DOHH2 (cell line): ENCODE results near the gene GPR157.

Source experiments
- EZH2phosphoT487 ChIP-seq: fragments of 200-600 bp; sonication (generic); IDR thresholded peaks from 2 replicates; pipeline ENCODE4 v1.6.1; 2017; ENCODE audit warnings: borderline replicate concordance, mild to moderate bottlenecking, antibody characterized with exemption, low read length, moderate library complexity, mixed read lengths
- TF ChIP-seq, protein P1 (sequence below): fragments of 200-600 bp; sonication (generic); IDR thresholded peaks from one replicate; pipeline ENCODE4 v1.5.1; 2014; ENCODE audit warnings: antibody characterized with exemption, mild to moderate bottlenecking, low read depth, low read length; ENCODE audit not compliant: poor library complexity, severe bottlenecking

DNA sequence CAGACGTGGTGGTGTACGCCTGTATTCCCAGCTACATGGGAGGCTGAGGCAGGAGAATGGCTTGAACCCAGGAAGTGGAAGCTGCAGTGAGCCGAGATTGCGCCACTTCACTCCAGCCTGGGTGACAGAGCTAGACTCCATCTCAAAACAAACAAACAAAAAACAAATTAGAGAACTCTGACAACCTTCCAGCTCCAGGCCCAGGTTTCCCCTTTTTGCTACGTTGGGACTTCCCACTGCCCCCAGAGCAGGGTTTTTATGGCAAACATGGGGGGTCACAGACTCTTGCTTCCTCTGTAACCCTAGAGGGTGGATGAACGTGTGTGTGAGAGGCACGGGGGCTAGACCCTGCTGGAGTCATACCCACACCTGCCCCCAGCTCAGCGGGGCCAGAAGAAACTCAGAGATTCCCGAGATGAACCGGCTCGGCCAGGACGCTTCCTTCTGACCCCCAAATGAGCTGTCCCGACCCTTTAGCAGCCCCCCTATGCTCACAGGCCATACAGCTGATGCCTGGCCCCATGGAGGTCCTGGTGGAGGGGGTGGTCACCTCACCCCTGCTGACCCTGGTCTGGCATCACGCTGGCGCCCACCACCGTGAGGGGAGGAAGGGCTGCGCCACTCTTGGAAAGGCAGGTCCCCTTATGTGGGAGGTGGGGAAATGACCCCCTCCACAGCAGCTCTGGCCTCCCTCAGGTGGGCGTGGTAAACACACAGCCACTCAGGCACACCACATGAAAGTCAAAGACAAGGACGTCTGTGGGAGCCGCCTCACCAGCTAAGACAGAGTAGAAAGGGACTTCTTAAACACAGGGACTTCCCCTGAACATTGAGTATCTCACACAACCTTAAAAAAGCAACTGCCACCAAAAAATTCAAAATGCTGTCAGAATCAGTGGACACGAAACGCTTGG, 7.1 kb downstream of the GPR157 start:
- TF ChIP-seq, protein P1, sequence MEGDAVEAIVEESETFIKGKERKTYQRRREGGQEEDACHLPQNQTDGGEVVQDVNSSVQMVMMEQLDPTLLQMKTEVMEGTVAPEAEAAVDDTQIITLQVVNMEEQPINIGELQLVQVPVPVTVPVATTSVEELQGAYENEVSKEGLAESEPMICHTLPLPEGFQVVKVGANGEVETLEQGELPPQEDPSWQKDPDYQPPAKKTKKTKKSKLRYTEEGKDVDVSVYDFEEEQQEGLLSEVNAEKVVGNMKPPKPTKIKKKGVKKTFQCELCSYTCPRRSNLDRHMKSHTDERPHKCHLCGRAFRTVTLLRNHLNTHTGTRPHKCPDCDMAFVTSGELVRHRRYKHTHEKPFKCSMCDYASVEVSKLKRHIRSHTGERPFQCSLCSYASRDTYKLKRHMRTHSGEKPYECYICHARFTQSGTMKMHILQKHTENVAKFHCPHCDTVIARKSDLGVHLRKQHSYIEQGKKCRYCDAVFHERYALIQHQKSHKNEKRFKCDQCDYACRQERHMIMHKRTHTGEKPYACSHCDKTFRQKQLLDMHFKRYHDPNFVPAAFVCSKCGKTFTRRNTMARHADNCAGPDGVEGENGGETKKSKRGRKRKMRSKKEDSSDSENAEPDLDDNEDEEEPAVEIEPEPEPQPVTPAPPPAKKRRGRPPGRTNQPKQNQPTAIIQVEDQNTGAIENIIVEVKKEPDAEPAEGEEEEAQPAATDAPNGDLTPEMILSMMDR, result no peak
- TF ChIP-seq EZH2phosphoT487, result no peak
